Measurements from ENCODE around the gene LEUTX. TPM values are rescaled to one million over a fixed set of nuclear protein-coding genes. Genes with fewer than 3 reads are reported as not detected.
A peak's percentile ranks its signal among the peaks of the same experiment; 100 is the strongest.
"Not testable (repeated sequence)": the region's sequence is repeated elsewhere in the genome, so short reads cannot be mapped to it uniquely, and the experiment has no call there.

Gene LEUTX
- total RNA-seq, 1 donor from 2014 or later: not detected

GRCh38 chr19:39754544-39754943, 24.1 kb upstream of the LEUTX start:
- H3K9me3 Mint-ChIP-seq (ENCODE audit: unreplicated experiment): no peaks in the 10 kb centered on the region
- H3K36me3 Mint-ChIP-seq (ENCODE audit: low read depth, unreplicated experiment): no peaks in the 10 kb centered on the region
- DNase-seq (ENCODE audit: low spot score): no peak
- no peak overlapping the region for H3K27ac Mint-ChIP-seq (ENCODE audit: unreplicated experiment)
- H3K27me3 Mint-ChIP-seq (ENCODE audit: unreplicated experiment): no peaks in the 10 kb centered on the region
- no peaks in the 10 kb centered on the region for H3K4me1 Mint-ChIP-seq (ENCODE audit: unreplicated experiment)
- H3K4me3 Mint-ChIP-seq (ENCODE audit: unreplicated experiment): no peak overlapping the region
- TF ChIP-seq CTCF (IDR thresholded peaks at IDR 0.05; ENCODE audit: unreplicated experiment): no peak

GRCh38 chr19:39754971-39755370, 23.7 kb upstream of the LEUTX start:
- Mint-ChIP-seq H3K4me1 (ENCODE audit: unreplicated experiment) (no peaks in the 10 kb centered on the region), H3K27ac (ENCODE audit: unreplicated experiment) (no peak overlapping the region), H3K9me3 (ENCODE audit: unreplicated experiment) (no peaks in the 10 kb centered on the region), H3K36me3 (ENCODE audit: low read depth, unreplicated experiment) (no peaks in the 10 kb centered on the region), H3K4me3 (ENCODE audit: unreplicated experiment) (no peak overlapping the region), H3K27me3 (ENCODE audit: unreplicated experiment) (no peaks in the 10 kb centered on the region)
- DNase-seq (ENCODE audit: low spot score): no peak
- TF ChIP-seq CTCF (IDR thresholded peaks at IDR 0.05; ENCODE audit: unreplicated experiment): no peak

GRCh38 chr19:39759457-39760184, 19.0 kb upstream of the LEUTX start:
- Mint-ChIP-seq H3K36me3 (ENCODE audit: low read depth, unreplicated experiment) (no peaks in the 10 kb centered on the region), H3K4me3 (ENCODE audit: unreplicated experiment) (no peak overlapping the region), H3K4me1 (ENCODE audit: unreplicated experiment) (no peaks in the 10 kb centered on the region), H3K27ac (ENCODE audit: unreplicated experiment) (no peak overlapping the region), H3K27me3 (ENCODE audit: unreplicated experiment) (no peaks in the 10 kb centered on the region), H3K9me3 (ENCODE audit: unreplicated experiment) (no peaks in the 10 kb centered on the region)
- TF ChIP-seq CTCF (IDR thresholded peaks at IDR 0.05; ENCODE audit: unreplicated experiment): no peak
- no peak for DNase-seq (ENCODE audit: low spot score)

- H3K4me1 Mint-ChIP-seq (ENCODE audit: unreplicated experiment); H3K27me3 Mint-ChIP-seq (ENCODE audit: unreplicated experiment); DNase-seq (ENCODE audit: low spot score); H3K36me3 Mint-ChIP-seq (ENCODE audit: low read depth, unreplicated experiment); H3K9me3 Mint-ChIP-seq (ENCODE audit: unreplicated experiment); H3K4me3 Mint-ChIP-seq (ENCODE audit: unreplicated experiment); H3K27ac Mint-ChIP-seq (ENCODE audit: unreplicated experiment): not testable (repeated sequence)
Measured at GRCh38 chr19:39761851-39762250, 16.8 kb upstream of the LEUTX start.

- H3K27me3 Mint-ChIP-seq (ENCODE audit: unreplicated experiment): no peaks in the 10 kb centered on the region
- no peaks in the 10 kb centered on the region for H3K9me3 Mint-ChIP-seq (ENCODE audit: unreplicated experiment)
- H3K4me3 Mint-ChIP-seq (ENCODE audit: unreplicated experiment): no peak overlapping the region
- H3K36me3 Mint-ChIP-seq (ENCODE audit: low read depth, unreplicated experiment): no peaks in the 10 kb centered on the region
- DNase-seq (ENCODE audit: low spot score): peak; percentile 67
- peak; percentile 80 for TF ChIP-seq CTCF (IDR thresholded peaks at IDR 0.05; ENCODE audit: unreplicated experiment)
- no peak overlapping the region for H3K27ac Mint-ChIP-seq (ENCODE audit: unreplicated experiment)
- no peaks in the 10 kb centered on the region for H3K4me1 Mint-ChIP-seq (ENCODE audit: unreplicated experiment)
Measured at GRCh38 chr19:39765091-39766076, 13.3 kb upstream of the LEUTX start.

Measured in endothelial cell (in vitro differentiated cells).